ENCODE measurements around the gene TENT4A. TPM values are rescaled to one million over a fixed set of nuclear protein-coding genes. Genes with fewer than 3 reads are reported as not detected.

The TENT4A gene
- total RNA-seq, 1 experiment from 2014 or later, result 5.5 TPM

DNA sequence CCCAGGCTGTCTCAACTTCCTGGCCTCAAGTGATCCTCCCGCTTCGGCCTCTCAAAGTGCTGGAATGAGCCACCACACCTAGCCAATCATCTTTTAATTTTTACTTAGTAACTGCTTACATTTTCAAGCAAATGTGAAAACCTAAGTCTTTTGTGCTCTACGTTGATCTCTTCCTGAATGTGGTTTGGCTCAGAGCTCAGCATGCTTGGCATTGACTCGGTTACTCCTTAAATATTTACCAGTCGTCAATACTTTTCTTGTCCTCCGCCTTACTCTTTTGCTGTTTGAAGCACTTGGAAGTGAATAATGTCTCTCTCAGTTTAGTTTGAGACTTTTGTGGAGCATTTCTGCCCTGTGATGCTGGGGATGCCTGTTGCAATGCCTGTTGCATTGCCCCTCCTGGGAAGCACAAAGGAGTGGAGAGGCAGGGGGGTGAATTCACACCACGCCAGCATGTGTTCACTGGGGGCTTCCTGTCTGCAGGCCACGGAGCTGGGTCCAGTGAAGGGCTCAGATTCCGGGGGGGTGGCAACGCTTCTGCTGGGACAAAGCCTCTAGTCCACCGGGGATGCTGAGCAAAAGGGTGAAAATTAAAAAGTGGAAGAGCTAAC, 13.1 kb upstream of the TENT4A start:
- no peak for DNase-seq (ENCODE audit: low read depth)

DNA sequence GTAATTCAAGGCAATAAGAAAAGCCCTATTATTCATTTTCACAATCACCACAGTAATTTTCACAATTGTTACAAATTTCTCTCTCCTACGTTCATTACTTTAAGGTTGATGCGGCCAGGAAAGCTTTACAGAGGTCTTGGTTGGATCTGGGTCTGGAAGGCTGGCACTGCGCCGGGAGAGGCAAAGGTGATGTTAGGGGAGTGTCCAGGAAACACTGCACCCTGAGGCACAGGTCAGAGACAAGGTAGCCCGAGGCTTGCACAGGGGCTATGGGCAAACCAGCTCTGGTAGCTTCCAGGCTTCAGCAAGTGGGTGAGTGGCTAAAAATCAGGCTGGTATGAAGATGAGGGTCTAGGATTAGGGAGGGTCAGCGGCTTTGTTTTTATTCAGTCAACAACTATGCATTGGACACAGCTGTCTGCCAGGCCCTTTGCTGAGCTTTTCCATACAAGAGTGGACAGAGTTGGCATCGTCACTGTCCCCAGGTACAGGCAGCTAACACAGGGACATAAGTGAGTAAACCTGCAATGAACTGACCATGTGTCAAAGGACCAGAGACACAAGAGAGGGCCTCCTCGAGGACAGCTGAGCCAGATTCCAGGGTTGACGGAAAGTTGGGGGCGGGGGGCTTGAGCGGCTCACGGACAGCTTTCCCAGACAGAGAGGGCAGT, 12.4 kb upstream of the TENT4A start:
- DNase-seq (ENCODE audit: low read depth), result no peak

DNA sequence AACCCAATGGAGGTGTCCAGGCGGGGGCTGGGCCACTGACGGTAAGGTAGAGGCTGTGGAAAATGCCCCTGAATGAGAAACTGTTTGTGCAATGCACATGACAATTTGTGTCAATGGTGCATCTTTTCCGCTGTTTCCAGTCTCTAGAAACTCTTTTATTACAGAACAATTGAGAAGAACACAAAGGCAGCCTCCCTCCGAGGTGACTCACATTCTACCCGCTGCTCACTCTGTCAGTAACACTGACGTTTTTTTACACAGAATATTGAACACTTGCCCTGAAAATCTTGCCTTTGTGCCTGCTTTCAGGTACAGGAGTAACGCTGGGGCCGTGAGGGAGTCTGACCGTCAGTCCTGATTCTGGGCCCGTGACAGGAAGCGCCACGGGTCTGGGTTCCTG, 11.7 kb upstream of the TENT4A start:
- no peak for DNase-seq (ENCODE audit: low read depth)

DNA sequence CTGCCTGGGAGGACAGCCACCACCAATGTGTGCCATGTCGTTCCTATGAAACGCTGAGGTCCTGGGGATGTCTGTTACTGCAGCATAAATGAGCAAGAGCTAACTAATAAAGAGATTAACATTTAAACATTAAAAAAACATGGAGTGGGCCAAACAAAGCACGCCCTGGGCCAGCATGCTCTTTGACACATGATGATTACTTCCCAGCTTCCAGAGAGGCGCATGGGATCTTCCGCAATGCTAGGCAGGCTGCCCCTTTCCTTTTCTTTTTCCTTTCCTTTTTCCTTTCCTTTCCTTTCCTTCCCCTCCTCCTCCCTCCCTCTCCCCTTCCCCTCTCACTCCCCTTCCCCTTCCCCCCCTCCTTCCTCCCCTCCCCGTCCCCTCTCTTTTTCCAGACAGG, 10.6 kb upstream of the TENT4A start:
- DNase-seq (ENCODE audit: low read depth), result no peak

DNA sequence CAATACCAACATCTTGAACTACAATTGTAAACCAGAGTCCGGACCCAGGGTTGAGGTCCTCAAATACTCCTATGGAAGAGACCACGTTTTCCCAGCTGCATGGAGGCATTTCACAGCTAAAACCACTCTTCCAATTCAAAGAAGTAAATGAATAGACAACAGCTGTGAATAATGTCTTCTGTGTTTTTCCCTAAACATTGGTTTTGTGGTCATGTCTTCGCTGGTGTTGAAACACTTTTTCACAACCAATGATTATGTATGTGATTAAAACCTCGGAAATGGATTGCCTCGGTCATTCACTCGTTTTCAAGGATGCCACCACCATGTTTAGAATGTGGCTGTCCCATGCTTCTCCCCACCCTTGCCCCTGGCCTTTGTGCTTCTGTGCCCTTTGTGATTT, 9.4 kb upstream of the TENT4A start:
- peak; percentile 40 for DNase-seq (ENCODE audit: low read depth)

DNA sequence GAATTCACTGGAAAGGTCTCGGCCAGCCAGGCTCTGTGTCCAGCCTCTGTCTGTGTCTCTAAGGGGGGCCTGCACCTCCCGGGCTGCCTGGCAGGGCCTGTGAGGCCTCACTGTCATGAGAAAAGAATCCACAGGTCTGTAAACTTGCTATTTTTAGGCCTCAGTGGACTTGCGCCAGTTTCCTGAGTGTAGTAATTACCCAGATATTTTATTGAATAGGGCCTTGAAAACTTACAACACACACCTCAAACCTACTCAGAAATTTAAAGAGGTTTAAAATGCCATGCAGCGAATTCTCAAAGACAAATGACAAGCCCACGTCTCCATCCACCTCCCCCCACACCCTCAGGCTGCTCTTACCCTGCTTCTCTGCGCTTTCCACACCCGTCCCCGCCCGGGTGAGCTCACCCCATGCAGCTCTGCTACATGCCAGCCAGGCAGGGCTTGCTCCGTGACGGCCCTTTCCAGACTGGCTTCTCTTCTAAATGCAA, 8.8 kb upstream of the TENT4A start:
- DNase-seq (ENCODE audit: low read depth), result peak; percentile 91

DNA sequence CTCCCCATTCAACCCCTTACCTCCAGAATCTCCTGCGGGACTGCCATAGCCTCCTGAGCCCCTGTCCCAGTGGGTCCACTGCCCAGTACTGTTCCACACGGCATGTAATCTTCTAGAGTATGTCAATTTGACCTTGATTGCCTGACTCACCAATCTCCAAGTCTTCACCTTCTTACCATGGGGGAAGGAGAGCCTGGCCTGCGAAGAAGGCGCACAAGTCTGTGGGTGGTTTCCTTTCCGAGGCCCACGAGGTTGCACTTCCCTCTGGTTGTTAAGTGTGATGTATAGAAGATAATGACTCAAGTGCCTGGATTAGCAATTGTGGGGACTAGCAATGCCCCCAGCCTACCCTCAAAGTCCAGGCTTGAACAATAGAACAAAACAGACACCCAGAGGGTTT, 8.1 kb upstream of the TENT4A start:
- peak; percentile 26 for DNase-seq (ENCODE audit: low read depth)

DNA sequence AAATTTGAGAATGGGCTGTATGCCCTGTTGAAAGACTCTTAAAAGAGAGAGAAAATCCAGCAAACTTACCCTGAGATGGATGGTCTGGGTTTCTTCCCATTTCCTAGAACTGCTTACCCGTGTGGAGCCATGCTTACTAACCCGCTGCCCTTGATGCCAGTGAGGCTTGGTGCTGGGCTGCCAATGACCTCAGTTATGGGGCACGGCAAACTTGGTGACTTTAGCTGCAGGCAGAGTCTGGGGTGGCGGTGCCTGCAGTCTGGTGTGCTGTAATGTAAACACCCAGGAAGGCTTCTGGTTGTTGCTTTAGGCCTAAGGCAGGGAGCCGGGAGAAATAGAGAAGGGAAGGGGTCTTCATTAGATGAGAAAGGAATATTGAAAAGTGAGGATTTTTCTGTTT, 7.3 kb upstream of the TENT4A start:
- DNase-seq (ENCODE audit: low read depth), result peak; percentile 14

DNA sequence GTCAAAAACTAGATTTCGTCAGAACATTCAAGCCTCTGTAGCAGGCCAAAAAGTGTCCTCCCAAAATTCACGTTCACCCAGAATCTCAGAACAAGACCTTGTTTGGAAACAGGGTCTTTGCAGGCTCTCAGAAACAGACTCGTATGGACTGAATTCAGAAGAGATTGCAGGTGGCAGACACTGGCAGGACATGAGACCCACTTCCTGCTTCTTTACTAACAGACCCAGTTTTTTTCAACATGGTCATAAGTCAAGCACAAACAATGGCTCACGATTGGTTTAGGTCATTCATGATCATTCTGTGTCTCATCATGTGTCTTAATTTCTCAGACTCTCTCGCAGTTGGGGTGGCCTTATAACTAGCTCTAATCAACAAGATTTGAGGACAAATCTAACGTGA, 5.4 kb upstream of the TENT4A start:
- no peak for DNase-seq (ENCODE audit: low read depth)

DNA sequence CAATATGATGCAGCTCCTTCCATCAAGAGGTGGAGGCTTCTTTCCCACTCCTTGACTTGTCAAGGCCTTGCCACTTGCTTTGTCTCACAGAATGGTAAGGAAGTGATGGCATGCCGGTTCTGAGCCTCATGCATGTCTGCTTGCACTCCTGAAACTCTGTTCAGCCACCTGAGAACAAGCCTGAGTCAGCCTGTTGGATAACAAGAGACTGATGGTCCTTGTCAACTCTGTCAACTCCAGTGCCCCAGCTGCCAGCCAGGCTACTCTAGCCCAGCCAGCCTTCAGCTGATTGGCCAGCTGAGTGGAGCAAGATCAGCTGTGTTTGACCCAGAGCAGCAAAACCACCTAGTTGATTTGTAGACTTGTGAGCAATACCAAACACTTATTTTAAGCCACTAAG, 4.4 kb upstream of the TENT4A start:
- no peak for DNase-seq (ENCODE audit: low read depth)

DNA sequence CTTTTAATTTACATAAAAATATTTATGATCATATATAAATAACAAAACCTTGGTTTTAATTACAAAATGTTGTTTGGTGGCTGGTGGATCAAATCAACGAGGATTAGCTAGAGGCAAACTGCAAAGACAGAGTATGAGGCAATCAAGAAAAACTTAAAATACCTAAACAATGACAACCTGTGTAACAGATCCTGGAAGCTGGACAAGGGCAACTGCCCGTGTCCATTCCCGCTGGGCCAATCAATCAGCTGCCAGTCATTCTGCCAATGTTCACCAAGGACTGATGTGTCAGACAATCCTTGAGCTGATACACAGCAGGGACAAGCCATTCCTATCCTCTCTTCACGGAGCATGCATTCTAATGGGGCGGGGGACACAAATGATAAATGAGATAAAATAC, 3.2 kb upstream of the TENT4A start:
- no peak for DNase-seq (ENCODE audit: low read depth)

DNA sequence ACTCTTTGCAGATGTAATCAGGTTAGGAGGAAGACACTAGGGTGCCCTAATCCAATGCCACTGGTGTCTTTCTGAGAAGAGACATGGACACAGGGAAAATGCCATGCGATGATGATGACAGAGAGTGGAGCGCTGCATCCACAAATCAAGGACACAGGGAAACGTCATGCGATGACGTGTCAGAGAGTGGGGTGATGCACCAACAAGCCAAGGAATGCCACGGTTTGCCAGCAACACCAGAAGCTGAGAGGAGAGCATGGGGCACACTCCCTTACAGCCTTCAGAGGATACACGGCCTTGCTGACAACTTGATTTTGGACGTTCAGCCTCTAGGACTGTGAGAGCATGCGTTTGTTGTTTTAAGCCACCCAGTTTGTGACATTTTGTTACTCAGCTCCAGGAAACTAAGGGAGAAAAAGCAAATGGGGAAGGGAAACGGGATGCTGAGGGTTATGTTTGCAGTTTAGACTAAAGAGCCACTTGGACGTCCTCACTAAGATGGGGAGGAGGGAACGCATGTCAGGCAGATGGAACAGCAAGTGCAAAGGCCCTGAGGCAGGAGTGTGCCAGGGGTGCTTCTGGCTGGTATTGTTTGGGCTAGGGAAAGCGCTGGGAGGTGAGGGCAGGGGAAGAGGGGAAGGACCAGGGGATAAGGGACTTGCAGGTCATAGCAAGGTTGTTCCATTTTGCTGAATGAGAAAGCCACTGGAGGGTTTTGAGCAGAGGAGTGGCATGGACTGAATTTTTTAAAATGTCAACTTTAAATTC, 2.5 kb upstream of the TENT4A start:
- no peak for DNase-seq (ENCODE audit: low read depth)

DNA sequence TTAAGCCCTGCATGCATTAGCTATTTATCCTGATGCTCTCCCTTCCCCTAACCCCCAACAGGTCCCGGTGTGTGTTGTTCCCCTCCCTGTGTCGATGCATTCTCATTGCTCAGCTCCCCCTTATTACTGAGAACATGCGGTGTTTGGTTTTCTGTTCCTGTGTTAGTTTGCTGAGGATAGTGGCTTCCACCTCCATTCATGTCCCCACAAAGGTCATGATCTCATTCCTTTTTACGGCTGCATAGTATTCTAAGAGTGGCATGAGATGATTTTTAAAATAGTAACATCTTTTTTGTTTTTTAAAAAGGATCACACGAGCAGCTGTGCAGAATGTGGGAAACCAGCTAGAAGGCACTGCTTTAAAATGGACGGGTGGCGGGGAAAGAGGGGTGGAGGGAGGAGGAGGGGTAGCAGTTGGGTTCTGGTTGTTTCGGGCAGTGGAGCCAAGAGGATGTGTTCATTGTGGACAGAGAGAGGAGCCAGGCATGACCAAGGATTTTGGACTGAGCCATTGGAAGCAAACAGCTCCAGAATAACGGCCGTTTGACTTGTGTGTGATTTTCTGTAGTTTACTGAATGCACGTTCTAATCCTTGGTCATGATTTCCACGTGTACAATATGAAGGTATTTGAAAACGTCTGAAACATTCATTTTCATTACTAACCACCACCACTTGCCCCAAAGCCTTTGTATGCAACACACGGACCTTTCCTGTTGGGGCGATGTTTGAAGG, 1.7 kb upstream of the TENT4A start:
- no peak for DNase-seq (ENCODE audit: low read depth)

DNA sequence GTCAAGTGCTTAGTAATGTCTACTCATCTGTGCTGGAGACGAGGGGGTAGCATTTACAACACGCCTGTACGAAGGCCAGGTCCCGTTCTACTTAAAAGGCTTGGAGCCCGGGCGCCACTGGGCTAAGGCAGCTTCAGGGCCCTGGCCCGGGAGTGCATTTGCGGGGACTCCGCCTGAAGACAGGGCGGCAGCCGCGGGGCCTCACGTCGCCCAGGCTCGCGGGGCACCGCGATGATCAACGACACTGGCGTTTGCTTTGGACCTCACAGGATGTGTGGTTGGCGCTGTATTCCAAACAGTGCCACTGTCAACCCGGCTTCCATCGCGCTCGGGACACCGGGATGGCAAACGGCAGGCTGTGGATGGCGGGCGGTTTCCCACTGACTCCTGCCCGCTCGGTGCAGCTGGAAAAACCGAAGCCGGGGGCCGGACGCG, 1.1 kb upstream of the TENT4A start:
- DNase-seq (ENCODE audit: low read depth), result peak; percentile 59

DNA sequence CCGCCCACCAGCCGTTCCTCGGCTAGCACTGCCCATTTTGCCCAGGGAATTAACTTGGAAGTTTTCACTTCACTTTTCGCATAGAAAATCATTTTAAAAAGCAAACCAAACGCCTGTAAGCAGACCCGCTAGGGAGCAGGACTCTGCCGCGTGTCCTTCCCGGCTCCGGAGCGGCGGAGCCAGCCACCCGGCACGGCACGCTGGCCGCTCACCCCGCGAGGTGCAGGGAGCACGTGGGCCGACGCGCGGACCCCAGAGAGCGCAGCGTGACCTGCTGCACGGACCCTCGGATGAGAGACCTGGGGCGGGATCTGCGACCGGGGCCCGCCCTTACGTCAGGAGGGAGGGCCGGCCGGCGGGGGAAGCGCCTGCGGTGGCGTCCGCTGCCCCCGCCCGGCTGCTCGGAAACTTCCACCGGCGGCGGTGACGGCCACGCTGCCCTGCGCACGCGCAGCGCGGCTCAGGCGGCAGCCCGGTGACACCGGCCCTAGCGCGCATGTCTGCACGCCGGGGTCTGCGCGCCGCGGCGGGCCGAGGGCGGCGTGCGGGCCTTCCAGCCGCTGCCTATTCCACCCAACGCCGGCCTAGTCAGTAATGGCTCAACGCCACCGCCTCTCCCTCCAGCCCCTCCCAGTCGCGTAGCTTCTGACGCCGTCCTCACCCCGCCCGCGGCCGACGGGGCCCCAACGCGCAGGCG, 507 bp upstream of the TENT4A start:
- DNase-seq (ENCODE audit: low read depth), result peak; percentile 92

DNA sequence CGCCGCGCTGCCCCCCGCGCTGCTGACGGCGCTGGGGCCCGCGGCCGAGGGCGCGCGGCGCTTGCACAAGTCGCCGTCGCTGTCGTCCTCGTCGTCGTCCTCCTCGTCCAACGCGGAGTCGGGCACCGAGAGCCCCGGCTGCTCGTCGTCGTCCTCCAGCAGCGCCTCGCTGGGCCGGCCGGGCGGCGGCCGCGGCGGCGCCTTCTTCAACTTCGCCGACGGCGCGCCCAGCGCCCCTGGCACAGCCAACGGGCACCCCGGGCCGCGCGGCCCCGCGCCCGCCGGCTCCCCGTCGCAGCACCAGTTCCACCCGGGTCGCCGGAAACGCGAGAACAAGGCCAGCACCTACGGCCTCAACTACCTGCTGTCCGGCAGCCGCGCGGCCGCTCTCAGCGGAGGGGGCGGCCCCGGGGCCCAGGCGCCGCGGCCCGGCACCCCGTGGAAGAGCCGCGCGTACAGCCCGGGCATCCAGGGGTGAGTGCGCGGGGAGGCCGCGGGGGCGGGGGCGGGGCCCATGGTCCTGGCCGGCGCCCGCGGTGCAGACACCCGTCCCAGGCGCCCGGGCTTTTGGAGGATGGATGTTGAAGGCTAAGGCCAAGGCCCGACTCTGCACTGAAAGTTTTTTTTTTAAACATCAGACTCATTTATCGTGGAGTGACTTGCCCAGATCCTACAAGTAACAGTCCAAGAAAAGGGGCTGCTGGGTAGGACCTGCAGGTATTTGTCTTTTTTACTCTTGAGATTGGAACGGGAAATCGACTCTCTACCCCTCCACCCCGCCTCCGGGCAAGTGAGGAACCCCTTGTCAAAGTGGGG, 1.2 kb downstream of the TENT4A start:
- DNase-seq (ENCODE audit: low read depth), result no peak

DNA sequence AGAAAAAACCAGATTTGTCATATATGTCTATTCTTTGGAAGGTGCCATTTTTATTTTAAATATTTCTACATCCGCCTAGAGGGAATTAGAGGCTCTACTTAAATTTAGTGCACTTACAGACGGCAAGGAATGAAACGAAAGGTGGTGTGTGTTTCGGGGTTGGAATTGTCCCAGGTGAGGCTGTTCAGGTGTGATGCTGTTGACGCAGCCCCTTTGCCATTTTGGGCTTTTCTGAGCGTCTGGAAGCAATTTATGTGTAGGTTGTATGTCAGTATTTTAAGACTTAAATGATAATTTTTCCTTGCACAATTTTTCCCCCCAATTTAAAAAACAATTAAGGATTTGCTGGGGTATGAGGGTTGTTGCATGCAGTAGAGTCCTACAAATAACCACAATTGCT, 2.0 kb downstream of the TENT4A start:
- DNase-seq (ENCODE audit: low read depth), result no peak

DNA sequence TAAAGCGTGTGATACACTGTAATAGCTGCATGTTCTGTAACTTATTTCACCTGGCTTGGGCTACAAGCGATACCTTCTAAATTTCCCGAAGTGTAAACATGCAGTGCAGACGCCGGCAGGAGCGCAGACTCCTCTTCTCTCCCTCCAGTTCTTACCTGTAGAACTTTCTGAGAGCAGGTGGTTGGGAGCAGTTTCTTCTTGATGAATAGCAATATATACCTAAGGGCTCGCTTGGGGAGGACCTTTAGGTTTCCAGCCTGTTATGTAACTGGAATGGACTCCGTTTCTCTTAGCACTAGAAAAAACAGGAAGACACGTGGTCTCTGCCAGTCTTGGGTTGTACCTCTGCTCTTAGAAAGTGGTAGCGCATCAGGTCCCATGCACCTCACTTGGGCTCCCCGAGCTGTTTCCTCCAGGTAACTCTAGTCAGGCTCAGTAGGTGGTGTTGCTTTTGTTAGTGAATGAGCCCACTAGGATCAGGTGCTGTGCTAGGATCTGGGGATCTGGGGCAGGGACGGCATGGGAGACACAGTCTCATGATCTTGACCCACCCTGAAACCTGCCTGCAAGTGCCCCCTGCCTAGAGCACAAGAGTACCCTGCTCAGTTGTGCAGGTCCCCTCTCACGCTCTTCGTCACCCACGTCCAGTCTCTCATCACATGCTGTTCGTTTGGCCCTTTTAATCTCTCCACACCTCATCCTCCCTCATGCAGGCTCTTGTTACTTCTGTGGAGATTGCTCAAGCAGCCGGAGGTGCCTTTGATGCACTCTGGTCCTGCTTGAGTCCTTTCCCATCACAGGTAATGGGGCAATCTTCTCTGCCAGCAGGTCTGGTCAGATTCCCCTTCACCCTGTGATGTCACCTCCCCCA, 2.8 kb downstream of the TENT4A start:
- DNase-seq (ENCODE audit: low read depth), result no peak

DNA sequence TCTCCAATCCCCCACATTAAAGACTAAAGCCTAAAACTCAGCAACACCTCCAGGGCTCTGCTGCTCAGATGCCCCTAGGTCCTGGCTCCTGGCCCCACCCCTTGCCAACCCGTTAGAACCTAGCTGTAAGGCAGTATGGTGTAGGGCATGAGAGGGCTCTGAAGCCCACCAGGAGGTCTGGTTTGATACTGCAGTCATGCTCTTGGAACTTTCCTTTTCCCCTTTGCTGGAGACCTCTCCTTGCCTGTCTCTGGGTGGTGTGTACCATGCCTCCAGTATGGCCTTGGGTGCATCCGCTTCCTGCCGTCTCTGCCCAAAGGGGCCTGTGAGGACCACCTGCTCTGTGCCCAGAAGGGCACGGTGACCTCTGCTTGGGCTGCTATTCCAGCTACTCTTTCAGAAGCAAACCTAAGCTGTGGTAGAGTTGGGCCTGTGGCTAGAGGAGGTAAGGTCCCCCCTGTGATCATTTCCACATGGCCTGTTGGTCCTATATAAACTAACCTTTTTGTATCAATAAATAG, 3.5 kb downstream of the TENT4A start:
- DNase-seq (ENCODE audit: low read depth), result no peak

DNA sequence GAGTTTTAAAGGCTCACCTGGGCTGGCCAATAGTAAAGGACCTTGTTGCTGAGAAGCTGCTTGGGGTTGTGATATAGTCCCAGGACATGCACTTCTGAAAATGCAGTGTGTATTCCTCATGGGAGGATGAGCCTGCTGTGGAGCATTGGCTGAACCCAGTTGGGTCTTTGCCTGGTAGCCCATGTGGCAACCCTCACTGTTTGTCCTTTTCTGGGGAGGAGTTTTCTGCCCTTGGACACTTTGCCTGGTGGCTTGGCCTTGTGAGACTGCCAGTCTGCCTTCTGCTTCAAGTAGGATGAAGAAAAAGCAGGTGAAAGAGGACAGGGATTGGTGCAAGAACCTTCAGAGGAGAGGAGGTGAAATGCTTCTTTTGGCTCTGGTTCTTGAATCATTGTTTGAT, 4.0 kb downstream of the TENT4A start:
- DNase-seq (ENCODE audit: low read depth), result no peak
